Occipital lobe (tissue), 3 donors: ENCODE results near the gene ACVR2B. TPM values are rescaled to one million over a fixed set of nuclear protein-coding genes. Genes with fewer than 3 reads are reported as not detected.

ENCODE experiments used
- DNase-seq: peaks from one replicate; lab custom pipeline; 2025; lab: John Stamatoyannopoulos, UW
- small RNA-seq: library from RNA; depleted of rRNA; stranded (forward); fragments of <200 nt; gene quantifications from one replicate; pipeline ENCODE3, GENCODE V24; 2014
- total RNA-seq: library from RNA; depleted of rRNA; stranded (reverse); fragments of >200 nt; gene quantifications from one replicate; pipeline ENCODE4 v1.2.3, GENCODE V29; 2014

Gene ACVR2B
- total RNA-seq, 1 donor from 2014 or later: 42.6 TPM

GRCh38 chr3:38532529-38532928 lies 78.8 kb downstream of the ACVR2B start:
- DNase-seq: no peak

GRCh38 chr3:38533285-38533976 lies 79.7 kb downstream of the ACVR2B start:
- no peak for DNase-seq

- no peak for DNase-seq
These were observed 80.5 kb downstream of the ACVR2B start for GRCh38 chr3:38534180-38534579.

GRCh38 chr3:38534604-38535003 lies 80.9 kb downstream of the ACVR2B start:
- DNase-seq: no peak

- no peak for DNase-seq
These were observed 83.0 kb downstream of the ACVR2B start for GRCh38 chr3:38536671-38537070.

- DNase-seq: no peak
These were observed 85.2 kb downstream of the ACVR2B start for GRCh38 chr3:38538773-38539353.

GRCh38 chr3:38541806-38542205 lies 88.1 kb downstream of the ACVR2B start:
- DNase-seq: no peak

Small RNAs within 50 kb of the gene (small RNA-seq; reads per million reads assigned to genes)
- not detected for gene RF00019

Other genes starting within 250 kb of the ACVR2B start
- gene SLC22A13, start 188.1 kb upstream of the ACVR2B start, total RNA-seq: 0.94 TPM
- 0.31 TPM for gene SLC22A14, start 171.6 kb upstream of the ACVR2B start, total RNA-seq
- gene XYLB, start 107.1 kb upstream of the ACVR2B start, total RNA-seq: 7.3 TPM
- 18.9 TPM for gene EXOG, start 42.5 kb downstream of the ACVR2B start, total RNA-seq
- 0.16 TPM for gene SCN5A, start 195.8 kb downstream of the ACVR2B start, total RNA-seq